ENCODE results near the gene ACVR2A. TPM values are rescaled to one million over a fixed set of nuclear protein-coding genes. Genes with fewer than 3 reads are reported as not detected.

The ACVR2A gene
- total and polyA plus RNA-seq, 9 of the 15 experiments (the other 6 are each of a cell fraction or from before 2014, with no cell fraction given), result 1.2 to 3.9 (median 2.4) TPM

GRCh38 chr2:147913701-147914480 lies 69.1 kb downstream of the ACVR2A start:
- Histone ChIP-seq H3K79me2 (ENCODE audit: control insufficient read depth, insufficient read depth, low read length) (no peaks in the 10 kb centered on the region), H3K36me3 (ENCODE audit: control insufficient read depth, insufficient read depth, low read length) (no peaks in the 10 kb centered on the region), H3K9me1 (ENCODE audit: control insufficient read depth, insufficient read depth, low read length) (no peaks in the 10 kb centered on the region), H3K4me1 (replicated peaks in 1 of 2; ENCODE audit: control insufficient read depth in 2 of 2, insufficient read depth in 2 of 2, low read length in 2 of 2) (no peaks in the 10 kb centered on the region), H3K27ac (ENCODE audit: extremely low read depth, low read depth, low read length) (no peak overlapping the region), H3K4me2 (ENCODE audit: insufficient read depth, low read length) (no peak overlapping the region), H3K9ac (ENCODE audit: insufficient read depth in 1 of 2, low read depth in 2 of 2, low read length in 2 of 2) (no peak overlapping the region), H2AFZ (ENCODE audit: low read depth, low read length) (no peak overlapping the region), H3K9me3 (replicated peaks; ENCODE audit: control insufficient read depth, insufficient read depth, low read depth, low read length) (no peaks in the 10 kb centered on the region), H4K20me1 (replicated peaks; ENCODE audit: control insufficient read depth, insufficient read depth, low read length) (0 out of 2 replicates have a peak, but pooled peaks cover 2% of the 10 kb centered on the region), H3K4me3 (no peak overlapping the region), H3K27me3 (ENCODE audit: control insufficient read depth in 2 of 2, insufficient read depth in 2 of 2, low read length in 2 of 2) (no peaks in the 10 kb centered on the region)
- BruUV-seq (replicated peaks), result no TSS peak
- 2% methylated on average over 3 of the region's 3 CpGs for WGBS (ENCODE audit: insufficient coverage, low coverage, missing lambda C conversion rate)
- ChIA-PET POLR2A (no interaction called here), CTCF (ENCODE audit: low intra/inter-chr PET ratio) (no interaction called here)
- intact Hi-C loops (cut with micrococcal nuclease) (loop anchor here (5.0 kb wide), 1 partner anchor 1252 kb away; no protein-coding TSS in a partner anchor), in situ Hi-C loops (cut with MboI) (loop anchor here (25.0 kb wide), 3 partner anchors 377 to 1177 kb away; no protein-coding TSS in a partner anchor)
- DNase-seq (ENCODE audit: extremely low read depth in 1 of 4, low spot score in 3 of 4) (no peak), ATAC-seq (no peak), FAIRE-seq (no peak)
- TF ChIP-seq DIDO1 (tag; IDR thresholded peaks at IDR 0.05; ENCODE audit: low read depth), result no peak
- TF ChIP-seq NBN (IDR thresholded peaks at IDR 0.05; ENCODE audit: low read depth), result no peak
- TF ChIP-seq TEAD2 (tag; IDR thresholded peaks at IDR 0.05), result no peak
- TF ChIP-seq ELF1 (tag; IDR thresholded peaks at IDR 0.05), result no peak
- TF ChIP-seq, protein P1, sequence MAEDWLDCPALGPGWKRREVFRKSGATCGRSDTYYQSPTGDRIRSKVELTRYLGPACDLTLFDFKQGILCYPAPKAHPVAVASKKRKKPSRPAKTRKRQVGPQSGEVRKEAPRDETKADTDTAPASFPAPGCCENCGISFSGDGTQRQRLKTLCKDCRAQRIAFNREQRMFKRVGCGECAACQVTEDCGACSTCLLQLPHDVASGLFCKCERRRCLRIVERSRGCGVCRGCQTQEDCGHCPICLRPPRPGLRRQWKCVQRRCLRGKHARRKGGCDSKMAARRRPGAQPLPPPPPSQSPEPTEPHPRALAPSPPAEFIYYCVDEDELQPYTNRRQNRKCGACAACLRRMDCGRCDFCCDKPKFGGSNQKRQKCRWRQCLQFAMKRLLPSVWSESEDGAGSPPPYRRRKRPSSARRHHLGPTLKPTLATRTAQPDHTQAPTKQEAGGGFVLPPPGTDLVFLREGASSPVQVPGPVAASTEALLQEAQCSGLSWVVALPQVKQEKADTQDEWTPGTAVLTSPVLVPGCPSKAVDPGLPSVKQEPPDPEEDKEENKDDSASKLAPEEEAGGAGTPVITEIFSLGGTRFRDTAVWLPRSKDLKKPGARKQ (CRISPR knock-in tag; IDR thresholded peaks at IDR 0.05), result no peak
- no peak for TF ChIP-seq PCBP2 (IDR thresholded peaks at IDR 0.05; ENCODE audit: low read depth, low read length, poor library complexity, severe bottlenecking)
- no peak for TF ChIP-seq MECOM (CRISPR knock-in tag; IDR thresholded peaks at IDR 0.05)
- TF ChIP-seq SMAD1 (IDR thresholded peaks at IDR 0.05; ENCODE audit: low read depth, low read length, partially characterized antibody), result no peak
- TF ChIP-seq MCM2 (IDR thresholded peaks at IDR 0.05; ENCODE audit: low read depth), result no peak
- TF ChIP-seq, protein P2, sequence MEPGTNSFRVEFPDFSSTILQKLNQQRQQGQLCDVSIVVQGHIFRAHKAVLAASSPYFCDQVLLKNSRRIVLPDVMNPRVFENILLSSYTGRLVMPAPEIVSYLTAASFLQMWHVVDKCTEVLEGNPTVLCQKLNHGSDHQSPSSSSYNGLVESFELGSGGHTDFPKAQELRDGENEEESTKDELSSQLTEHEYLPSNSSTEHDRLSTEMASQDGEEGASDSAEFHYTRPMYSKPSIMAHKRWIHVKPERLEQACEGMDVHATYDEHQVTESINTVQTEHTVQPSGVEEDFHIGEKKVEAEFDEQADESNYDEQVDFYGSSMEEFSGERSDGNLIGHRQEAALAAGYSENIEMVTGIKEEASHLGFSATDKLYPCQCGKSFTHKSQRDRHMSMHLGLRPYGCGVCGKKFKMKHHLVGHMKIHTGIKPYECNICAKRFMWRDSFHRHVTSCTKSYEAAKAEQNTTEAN (CRISPR knock-in tag; IDR thresholded peaks at IDR 0.05), result no peak
- TF ChIP-seq DMBX1 (CRISPR knock-in tag; IDR thresholded peaks at IDR 0.05; ENCODE audit: borderline replicate concordance), result no peak
- TF ChIP-seq EZH2 (IDR thresholded peaks at IDR 0.05; ENCODE audit: borderline replicate concordance, low read depth, low read length), result no peak
- no peak for TF ChIP-seq GATAD2B (IDR thresholded peaks at IDR 0.05; ENCODE audit: borderline replicate concordance)
- no peak for TF ChIP-seq MEF2A (IDR thresholded peaks at IDR 0.05; ENCODE audit: control insufficient read depth, low read depth, low read length)
- TF ChIP-seq, protein P3, sequence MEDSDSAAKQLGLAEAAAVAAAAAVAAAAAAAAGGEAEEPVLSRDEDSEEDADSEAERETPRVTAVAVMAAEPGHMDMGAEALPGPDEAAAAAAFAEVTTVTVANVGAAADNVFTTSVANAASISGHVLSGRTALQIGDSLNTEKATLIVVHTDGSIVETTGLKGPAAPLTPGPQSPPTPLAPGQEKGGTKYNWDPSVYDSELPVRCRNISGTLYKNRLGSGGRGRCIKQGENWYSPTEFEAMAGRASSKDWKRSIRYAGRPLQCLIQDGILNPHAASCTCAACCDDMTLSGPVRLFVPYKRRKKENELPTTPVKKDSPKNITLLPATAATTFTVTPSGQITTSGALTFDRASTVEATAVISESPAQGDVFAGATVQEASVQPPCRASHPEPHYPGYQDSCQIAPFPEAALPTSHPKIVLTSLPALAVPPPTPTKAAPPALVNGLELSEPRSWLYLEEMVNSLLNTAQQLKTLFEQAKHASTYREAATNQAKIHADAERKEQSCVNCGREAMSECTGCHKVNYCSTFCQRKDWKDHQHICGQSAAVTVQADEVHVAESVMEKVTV (CRISPR knock-in tag; IDR thresholded peaks at IDR 0.05), result no peak
- no peak for TF ChIP-seq ZNF134 (CRISPR knock-in tag; conservative IDR thresholded peaks at IDR 0.05)
